Fibroblast of peridontal ligament (primary cell): Measurements from ENCODE around the gene IQSEC3.

Experiments
- DNase-seq: peaks from one replicate; pipeline ENCODE4 v3.0.0-alpha.2; 2010; ENCODE audit errors: extremely low read depth

IQSEC3 gene

GRCh38 chr12:78981-79380 is 12.4 kb downstream of the IQSEC3 start:
- DNase-seq, result no peak

GRCh38 chr12:80681-81190 is 14.2 kb downstream of the IQSEC3 start:
- DNase-seq, result no peak

GRCh38 chr12:82740-83139 is 16.2 kb downstream of the IQSEC3 start:
- DNase-seq, result no peak

GRCh38 chr12:84056-84455 is 17.5 kb downstream of the IQSEC3 start:
- DNase-seq, result no peak

GRCh38 chr12:85191-85666 is 18.7 kb downstream of the IQSEC3 start:
- DNase-seq, result no peak

GRCh38 chr12:87315-87714 is 20.7 kb downstream of the IQSEC3 start:
- no peak for DNase-seq

GRCh38 chr12:87856-88255 is 21.3 kb downstream of the IQSEC3 start:
- no peak for DNase-seq

- no peak for DNase-seq
These were observed 23.1 kb downstream of the IQSEC3 start for GRCh38 chr12:89653-90052.

GRCh38 chr12:91213-91612 is 24.6 kb downstream of the IQSEC3 start:
- DNase-seq, result no peak

GRCh38 chr12:93266-94005 is 26.9 kb downstream of the IQSEC3 start:
- DNase-seq, result no peak

- no peak for DNase-seq
These were observed 30.0 kb downstream of the IQSEC3 start for GRCh38 chr12:96543-96942.

GRCh38 chr12:98924-99352 is 32.4 kb downstream of the IQSEC3 start:
- no peak for DNase-seq

- DNase-seq, result peak; percentile 6
These were observed 33.0 kb downstream of the IQSEC3 start for GRCh38 chr12:99605-100004.

- no peak for DNase-seq
These were observed 35.7 kb downstream of the IQSEC3 start for GRCh38 chr12:101969-102878.

- DNase-seq, result no peak
These were observed 36.3 kb downstream of the IQSEC3 start for GRCh38 chr12:102879-103168.

- no peak for DNase-seq
These were observed 36.8 kb downstream of the IQSEC3 start for GRCh38 chr12:103169-103981.

- no peak for DNase-seq
These were observed 38.0 kb downstream of the IQSEC3 start for GRCh38 chr12:104551-105081.

GRCh38 chr12:105696-106095 is 39.1 kb downstream of the IQSEC3 start:
- no peak for DNase-seq

GRCh38 chr12:106118-106591 is 39.6 kb downstream of the IQSEC3 start:
- DNase-seq, result no peak

GRCh38 chr12:108594-108993 is 42.0 kb downstream of the IQSEC3 start:
- DNase-seq, result no peak

- DNase-seq, result no peak
These were observed 42.9 kb downstream of the IQSEC3 start for GRCh38 chr12:109446-109845.

- no peak for DNase-seq
These were observed 43.3 kb downstream of the IQSEC3 start for GRCh38 chr12:109872-110271.
